Vagina (tissue), 2 donors: Measurements from ENCODE around the gene ARID4B. TPM values are rescaled to one million over a fixed set of nuclear protein-coding genes. Genes with fewer than 3 reads are reported as not detected.

Experiments
- DNase-seq, 2 donors: peaks; one replicate each; pipeline ENCODE4 v3.0.0-alpha.2; 2017; ENCODE audit errors: extremely low spot score in 2 of 2
- H3K27ac ChIP-seq: fragments of 200-600 bp; sonication (generic); one replicate; pipeline ENCODE4 v1.5.1; 2019
- H3K27me3 ChIP-seq: fragments of 200-600 bp; sonication (generic); one replicate; pipeline ENCODE4 v1.5.1; 2019
- H3K36me3 ChIP-seq, 2 donors: fragments of 200-600 bp; sonication (generic); one replicate each; pipeline ENCODE4 v1.5.1; 2017 to 2019
- H3K4me1 ChIP-seq: fragments of 200-600 bp; sonication (generic); one replicate; pipeline ENCODE4 v1.5.1; 2019
- H3K4me3 ChIP-seq, 2 donors: fragments of 200-600 bp; sonication (generic); 1 replicate in 1 of 2; 2 replicates in 1 of 2; pipeline ENCODE4 v1.5.1; 2016 to 2019
- H3K9me3 ChIP-seq: fragments of 200-600 bp; sonication (generic); one replicate; pipeline ENCODE4 v1.5.1; 2019
- POLR2A ChIP-seq, 2 donors: fragments of 450-650 bp; IDR thresholded peaks; one replicate each; pipeline ENCODE4 v1.6.1; 2017; ENCODE audit warnings: antibody characterized with exemption in 2 of 2, mild to moderate bottlenecking in 2 of 2, moderate library complexity in 2 of 2
- POLR2AphosphoS5 ChIP-seq, 2 donors: sonication (generic); formaldehyde crosslinking; IDR thresholded peaks; one replicate each; pipeline ENCODE4 v1.9.0; 2017; ENCODE audit warnings: antibody characterized with exemption in 2 of 2, mild to moderate bottlenecking in 2 of 2, low read depth in 1 of 2; ENCODE audit not compliant: insufficient read depth in 1 of 2
- intact Hi-C: fragments of 100-400 bp; cut with DNase I; formaldehyde crosslinking; loops from one replicate; pipeline ENCODE4 v1.15.1; 2023
- total RNA-seq: library from RNA; depleted of rRNA; stranded (reverse); fragments of >200 nt; gene quantifications from one replicate; pipeline ENCODE4 v1.2.3, GENCODE V29; 2016
- TF ChIP-seq, protein P1 (sequence below), 3 experiments: fragments of 450-650 bp in 2 of 3; fragments of 200-600 bp in 1 of 3; sonication (generic) in 1 of 3; IDR thresholded peaks; one replicate each; pipeline ENCODE4 v1.5.1; 2017 to 2019; ENCODE audit warnings: antibody characterized with exemption in 3 of 3, mild to moderate bottlenecking in 2 of 3, moderate library complexity in 2 of 3

ARID4B gene
- total RNA-seq, 1 donor from 2014 or later, result 35.6 TPM

DNA sequence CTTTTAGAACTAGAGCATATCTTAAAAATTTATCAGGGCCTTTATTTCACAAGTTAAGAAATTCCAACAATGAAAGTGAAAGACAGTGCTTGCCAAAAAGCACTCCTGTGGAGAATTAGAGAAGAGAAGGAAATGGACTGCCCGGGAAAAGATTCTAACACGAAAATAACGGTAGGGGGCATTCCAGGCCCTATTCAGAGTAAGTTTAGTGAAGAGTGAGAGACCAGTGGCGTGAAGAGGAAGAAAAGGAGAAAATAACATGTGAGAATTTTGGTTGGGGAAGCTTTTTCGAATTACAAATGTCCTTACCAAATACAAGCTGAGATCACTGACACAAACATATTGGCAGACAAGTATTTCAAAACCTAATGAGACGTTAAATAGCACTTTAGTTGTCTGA lies 128.5 kb downstream of the ARID4B start:
- intact Hi-C loops, result no loop called here
- no peak overlapping the region for H3K27ac ChIP-seq

DNA sequence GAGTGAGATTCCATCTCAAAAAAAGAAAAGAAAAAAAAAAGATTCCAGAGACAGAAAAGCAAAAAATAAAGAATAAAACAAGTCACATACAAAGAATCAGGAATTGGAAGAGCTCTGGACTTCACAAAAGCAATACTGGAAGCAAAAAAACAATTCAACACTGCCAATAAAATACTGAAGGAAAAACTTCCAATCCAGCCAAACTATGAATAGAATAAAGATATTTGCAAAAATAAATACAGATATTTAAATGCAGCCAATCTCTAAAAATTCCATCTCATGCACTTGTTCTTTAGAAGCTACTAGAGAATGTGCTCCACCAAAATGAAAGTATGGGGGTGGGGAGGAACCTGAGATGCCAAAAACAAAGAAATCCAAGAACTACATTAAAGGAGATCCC lies 137.5 kb downstream of the ARID4B start:
- DNase-seq, result no peak
- H3K36me3 ChIP-seq, result peaks cover 5 to 39% of the 10 kb centered on the region in 2 donors
- intact Hi-C loops, result no loop called here
- no peaks in the 10 kb centered on the region for H3K9me3 ChIP-seq
- no peak overlapping the region for H3K4me3 ChIP-seq
- H3K27ac ChIP-seq, result no peak overlapping the region
- H3K27me3 ChIP-seq, result no peaks in the 10 kb centered on the region
- TF ChIP-seq, protein P1, sequence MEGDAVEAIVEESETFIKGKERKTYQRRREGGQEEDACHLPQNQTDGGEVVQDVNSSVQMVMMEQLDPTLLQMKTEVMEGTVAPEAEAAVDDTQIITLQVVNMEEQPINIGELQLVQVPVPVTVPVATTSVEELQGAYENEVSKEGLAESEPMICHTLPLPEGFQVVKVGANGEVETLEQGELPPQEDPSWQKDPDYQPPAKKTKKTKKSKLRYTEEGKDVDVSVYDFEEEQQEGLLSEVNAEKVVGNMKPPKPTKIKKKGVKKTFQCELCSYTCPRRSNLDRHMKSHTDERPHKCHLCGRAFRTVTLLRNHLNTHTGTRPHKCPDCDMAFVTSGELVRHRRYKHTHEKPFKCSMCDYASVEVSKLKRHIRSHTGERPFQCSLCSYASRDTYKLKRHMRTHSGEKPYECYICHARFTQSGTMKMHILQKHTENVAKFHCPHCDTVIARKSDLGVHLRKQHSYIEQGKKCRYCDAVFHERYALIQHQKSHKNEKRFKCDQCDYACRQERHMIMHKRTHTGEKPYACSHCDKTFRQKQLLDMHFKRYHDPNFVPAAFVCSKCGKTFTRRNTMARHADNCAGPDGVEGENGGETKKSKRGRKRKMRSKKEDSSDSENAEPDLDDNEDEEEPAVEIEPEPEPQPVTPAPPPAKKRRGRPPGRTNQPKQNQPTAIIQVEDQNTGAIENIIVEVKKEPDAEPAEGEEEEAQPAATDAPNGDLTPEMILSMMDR (IDR thresholded peaks at IDR 0.05), result no peak
- TF ChIP-seq POLR2AphosphoS5 (IDR thresholded peaks at IDR 0.05; ENCODE audit: insufficient read depth in 1 of 2, low read depth in 1 of 2) (no peak), POLR2A (IDR thresholded peaks at IDR 0.05) (no peak)
- no peaks in the 10 kb centered on the region for H3K4me1 ChIP-seq

More for the DNA sequence above, 128.5 kb downstream of the ARID4B start:
- peaks cover 7% of the 10 kb centered on the region for H3K4me1 ChIP-seq
- H3K27me3 ChIP-seq, result no peaks in the 10 kb centered on the region
- DNase-seq, result no peak
- H3K4me3 ChIP-seq, result no peak overlapping the region
- H3K36me3 ChIP-seq, result peaks cover 5 to 21% of the 10 kb centered on the region in 2 donors
- no peaks in the 10 kb centered on the region for H3K9me3 ChIP-seq
- TF ChIP-seq POLR2A (IDR thresholded peaks at IDR 0.05), result no peak
- no peak for TF ChIP-seq POLR2AphosphoS5 (IDR thresholded peaks at IDR 0.05; ENCODE audit: insufficient read depth in 1 of 2, low read depth in 1 of 2)
- TF ChIP-seq, protein P1 (IDR thresholded peaks at IDR 0.05), result no peak

DNA sequence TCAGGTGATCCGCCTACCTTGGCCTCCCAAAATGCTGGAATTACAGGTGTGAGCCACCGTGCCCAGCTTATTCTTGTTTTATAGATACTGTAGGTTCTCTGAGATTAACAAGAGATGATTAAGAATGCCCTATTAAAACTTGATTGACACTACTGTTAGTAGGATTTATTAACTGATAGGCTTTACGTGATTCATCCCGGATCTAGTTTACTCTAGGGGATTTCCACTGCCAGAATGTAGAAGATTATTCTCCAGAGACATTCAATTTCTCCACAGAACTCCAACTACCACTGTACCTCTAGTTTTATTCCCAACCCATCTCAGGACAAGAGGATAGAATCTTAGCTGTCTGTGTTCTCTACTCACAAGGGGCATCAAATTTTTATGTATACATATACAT lies 140.7 kb downstream of the ARID4B start:
- TF ChIP-seq POLR2A (IDR thresholded peaks at IDR 0.05) (no peak), POLR2AphosphoS5 (IDR thresholded peaks at IDR 0.05; ENCODE audit: insufficient read depth in 1 of 2, low read depth in 1 of 2) (no peak)
- TF ChIP-seq, protein P1 (IDR thresholded peaks at IDR 0.05), result no peak

DNA sequence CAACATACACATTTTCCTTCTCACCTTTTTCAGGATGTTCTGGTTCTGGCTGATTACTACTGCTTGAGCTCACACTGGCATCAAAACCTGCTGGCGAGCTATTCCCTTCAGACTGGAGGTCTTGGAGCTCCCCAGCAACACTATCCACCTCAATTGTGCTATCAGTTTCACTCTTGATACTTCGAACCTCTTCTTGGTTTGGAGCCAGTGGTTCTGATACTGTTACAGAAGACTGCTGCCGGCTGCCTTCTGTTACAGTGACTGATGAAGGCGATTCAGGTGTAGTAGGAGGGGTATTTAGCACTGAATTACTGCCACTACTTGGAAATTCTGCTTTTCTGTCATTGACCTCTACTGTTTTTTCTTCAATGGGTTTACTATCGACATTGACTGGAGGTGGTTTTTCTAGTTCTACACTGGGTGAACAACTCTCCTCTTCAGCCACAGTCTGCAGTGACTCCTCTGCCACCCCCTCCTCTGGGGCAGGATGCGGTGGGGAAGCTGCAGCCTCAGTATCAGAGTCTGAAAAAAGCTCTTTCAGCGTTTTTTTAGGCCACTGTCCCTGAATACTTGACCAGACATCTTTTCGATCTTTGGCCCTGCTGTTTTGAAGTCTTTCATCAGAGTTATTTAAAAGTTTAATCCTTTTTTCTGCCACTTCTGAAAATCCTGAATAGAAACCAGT lies 146.3 kb downstream of the ARID4B start:
- no peak overlapping the region for H3K27ac ChIP-seq
- DNase-seq, result no peak
- peaks cover 0 to 40% of the 10 kb centered on the region in 2 donors for H3K36me3 ChIP-seq
- TF ChIP-seq, protein P1 (IDR thresholded peaks at IDR 0.05), result no peak
- TF ChIP-seq POLR2A (IDR thresholded peaks at IDR 0.05) (no peak), POLR2AphosphoS5 (IDR thresholded peaks at IDR 0.05; ENCODE audit: insufficient read depth in 1 of 2, low read depth in 1 of 2) (no peak)
- no peaks in the 10 kb centered on the region for H3K4me1 ChIP-seq
- H3K27me3 ChIP-seq, result no peaks in the 10 kb centered on the region
- H3K9me3 ChIP-seq, result no peaks in the 10 kb centered on the region
- intact Hi-C loops, result no loop called here
- H3K4me3 ChIP-seq, result no peak overlapping the region

More for the DNA sequence above, 140.7 kb downstream of the ARID4B start:
- intact Hi-C loops, result no loop called here
- Histone ChIP-seq H3K36me3 (peaks cover 0 to 23% of the 10 kb centered on the region in 2 donors), H3K9me3 (no peaks in the 10 kb centered on the region), H3K27ac (no peak overlapping the region), H3K4me1 (no peaks in the 10 kb centered on the region), H3K4me3 (no peak overlapping the region), H3K27me3 (no peaks in the 10 kb centered on the region)
- DNase-seq, result no peak

DNA sequence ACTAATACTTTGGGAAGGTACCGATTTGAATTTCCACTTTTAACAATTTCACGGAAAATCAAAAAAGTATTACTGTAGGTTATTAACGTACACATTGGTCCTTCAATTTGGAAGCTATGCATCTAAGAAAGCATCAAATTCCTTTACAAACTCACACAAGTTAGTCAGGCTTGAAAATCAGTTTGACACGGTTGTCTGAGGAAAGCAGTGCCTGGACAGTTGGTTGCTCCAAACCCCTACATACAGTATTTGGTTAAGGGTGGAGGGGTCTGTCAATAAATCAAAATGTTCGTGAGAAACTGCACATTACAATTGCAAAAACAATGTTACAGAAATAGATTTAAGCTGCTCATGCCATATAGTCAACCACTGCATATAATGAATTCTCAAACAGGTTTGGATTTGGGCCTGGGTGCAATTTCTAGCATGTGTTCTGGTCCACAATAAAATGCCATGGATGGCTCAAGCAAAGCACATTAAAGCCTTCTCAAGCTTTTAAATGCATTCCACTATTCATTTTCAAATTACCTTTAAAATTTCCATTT lies 147.0 kb downstream of the ARID4B start:
- Histone ChIP-seq H3K27ac (no peak overlapping the region), H3K4me1 (no peaks in the 10 kb centered on the region), H3K27me3 (no peaks in the 10 kb centered on the region), H3K36me3 (peaks cover 0 to 44% of the 10 kb centered on the region in 2 donors), H3K4me3 (no peak overlapping the region), H3K9me3 (no peaks in the 10 kb centered on the region)
- TF ChIP-seq, protein P1 (IDR thresholded peaks at IDR 0.05), result no peak
- TF ChIP-seq POLR2AphosphoS5 (IDR thresholded peaks at IDR 0.05; ENCODE audit: insufficient read depth in 1 of 2, low read depth in 1 of 2) (no peak), POLR2A (IDR thresholded peaks at IDR 0.05) (no peak)
- intact Hi-C loops, result no loop called here
- DNase-seq, result no peak
